Neural cell (in vitro differentiated cells): ENCODE data around the gene PRKD1.

Experiments used
- EZH2 ChIP-seq: fragments of 200-600, 300-800 bp; shearing (Covaris generic), sonication (generic); IDR thresholded peaks from 2 replicates; pipeline ENCODE4 v1.6.1; 2014; ENCODE audit warnings: antibody characterized with exemption, low read length, borderline replicate concordance, mild to moderate bottlenecking; ENCODE audit not compliant: insufficient read depth, poor library complexity, severe bottlenecking
- POLR2AphosphoS5 ChIP-seq: IDR thresholded peaks from 2 replicates; pipeline ENCODE4 v1.6.1; 2012
- TAF1 ChIP-seq: IDR thresholded peaks from 2 replicates; pipeline ENCODE4 v1.6.1; 2012; ENCODE audit warnings: low read depth
- TF ChIP-seq, protein P1 (sequence below): fragments of 450-650 bp; IDR thresholded peaks from 2 replicates; pipeline ENCODE4 v1.5.1; 2014; ENCODE audit warnings: antibody characterized with exemption, mild to moderate bottlenecking, moderate library complexity; ENCODE audit not compliant: poor library complexity, severe bottlenecking

DNA sequence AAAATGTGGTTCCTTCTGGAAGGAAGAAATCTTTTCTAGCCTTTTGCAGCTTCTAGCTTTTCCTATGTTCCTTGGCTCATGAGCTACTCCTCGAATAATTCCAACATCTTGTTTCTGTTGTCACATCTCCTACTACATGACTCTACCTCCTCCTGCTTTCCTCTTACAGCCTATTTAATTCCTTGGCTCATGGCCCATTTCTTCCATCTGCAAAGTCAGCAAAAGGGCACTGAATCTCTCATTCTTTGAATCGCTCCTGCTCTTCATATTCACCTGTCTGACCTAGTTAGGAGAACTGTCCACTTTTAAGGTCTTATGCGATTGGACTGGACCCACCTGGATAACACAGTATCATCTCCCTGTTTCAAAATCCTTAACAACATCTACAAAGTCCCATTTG lies 15.8 kb downstream of the PRKD1 start:
- TF ChIP-seq TAF1, result no peak
- TF ChIP-seq EZH2, result no peak
- TF ChIP-seq POLR2AphosphoS5, result no peak
- TF ChIP-seq, protein P1, sequence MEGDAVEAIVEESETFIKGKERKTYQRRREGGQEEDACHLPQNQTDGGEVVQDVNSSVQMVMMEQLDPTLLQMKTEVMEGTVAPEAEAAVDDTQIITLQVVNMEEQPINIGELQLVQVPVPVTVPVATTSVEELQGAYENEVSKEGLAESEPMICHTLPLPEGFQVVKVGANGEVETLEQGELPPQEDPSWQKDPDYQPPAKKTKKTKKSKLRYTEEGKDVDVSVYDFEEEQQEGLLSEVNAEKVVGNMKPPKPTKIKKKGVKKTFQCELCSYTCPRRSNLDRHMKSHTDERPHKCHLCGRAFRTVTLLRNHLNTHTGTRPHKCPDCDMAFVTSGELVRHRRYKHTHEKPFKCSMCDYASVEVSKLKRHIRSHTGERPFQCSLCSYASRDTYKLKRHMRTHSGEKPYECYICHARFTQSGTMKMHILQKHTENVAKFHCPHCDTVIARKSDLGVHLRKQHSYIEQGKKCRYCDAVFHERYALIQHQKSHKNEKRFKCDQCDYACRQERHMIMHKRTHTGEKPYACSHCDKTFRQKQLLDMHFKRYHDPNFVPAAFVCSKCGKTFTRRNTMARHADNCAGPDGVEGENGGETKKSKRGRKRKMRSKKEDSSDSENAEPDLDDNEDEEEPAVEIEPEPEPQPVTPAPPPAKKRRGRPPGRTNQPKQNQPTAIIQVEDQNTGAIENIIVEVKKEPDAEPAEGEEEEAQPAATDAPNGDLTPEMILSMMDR, result no peak
